Activated CD4-positive, alpha-beta T cell treated with anti-CD3 and anti-CD28 coated beads for 36 hours (primary cell): Measurements from ENCODE around the gene RAB11B. TPM values are rescaled to one million over a fixed set of nuclear protein-coding genes. Genes with fewer than 3 reads are reported as not detected.
A peak's percentile ranks its signal among the peaks of the same experiment; 100 is the strongest.
"Not testable (repeated sequence)": the region's sequence is repeated elsewhere in the genome, so short reads cannot be mapped to it uniquely, and the experiment has no call there.

Source experiments
- ATAC-seq: fragments of 200-7000 bp; cut with Tn5 transposase; one replicate; pipeline ENCODE4 v1.10.0; 2021; ENCODE audit warnings: mild to moderate bottlenecking, moderate library complexity
- CTCF ChIA-PET: fragments of 350-600 bp; sonication (Branson Sonifier 250); formaldehyde crosslinking; loops from one replicate; lab custom pipeline; 2021; ENCODE audit warnings: antibody characterized with exemption; lab: Charles Lee
- POLR2A ChIA-PET: fragments of 350-600 bp; sonication (Branson Sonifier 250); formaldehyde crosslinking; loops from one replicate; lab custom pipeline; 2021; ENCODE audit warnings: antibody characterized with exemption, inconsistent platforms; lab: Charles Lee
- DNase-seq: peaks from one replicate; pipeline ENCODE4 v3.0.0-alpha.2; 2020
- H3K27ac Mint-ChIP-seq: one replicate; pipeline ENCODE4 v1.8.0; 2021; ENCODE audit warnings: mixed read lengths
- H3K27me3 Mint-ChIP-seq: one replicate; pipeline ENCODE4 v1.8.0; 2021; ENCODE audit warnings: mixed read lengths
- H3K36me3 Mint-ChIP-seq: one replicate; pipeline ENCODE4 v1.8.0; 2021; ENCODE audit warnings: low read depth, mixed read lengths
- H3K4me1 Mint-ChIP-seq: one replicate; pipeline ENCODE4 v1.8.0; 2021; ENCODE audit warnings: mixed read lengths
- H3K4me3 Mint-ChIP-seq: one replicate; pipeline ENCODE4 v1.8.0; 2021; ENCODE audit warnings: mild to moderate bottlenecking, moderate library complexity, mixed read lengths
- H3K9me3 Mint-ChIP-seq: one replicate; pipeline ENCODE4 v1.8.0; 2021; ENCODE audit warnings: low read depth, mixed read lengths
- intact Hi-C, 2 experiments: fragments of 100-400 bp; cut with DNase I in 1 of 2; cut with micrococcal nuclease in 1 of 2; formaldehyde crosslinking; loops; one replicate each; pipeline versions ENCODE4 v1.14.2 to v1.15.1; 2022 to 2024; cut with DNase I, micrococcal nuclease
- total RNA-seq, 2 experiments: library from RNA; stranded (reverse); gene quantifications; one replicate each; pipeline ENCODE4 v1.2.3, GENCODE V29; 2021

RAB11B gene
- total RNA-seq, 2 experiments from 2014 or later, result 74.3 to 93.4 TPM

GRCh38 chr19:8404391-8405151, 14.4 kb downstream of the RAB11B start:
- H3K27me3 Mint-ChIP-seq, result no peaks in the 10 kb centered on the region

GRCh38 chr19:8410718-8411117, 20.6 kb downstream of the RAB11B start:
- H3K9me3 Mint-ChIP-seq, H3K4me3 Mint-ChIP-seq, H3K4me1 Mint-ChIP-seq, H3K36me3 Mint-ChIP-seq, ATAC-seq, H3K27ac Mint-ChIP-seq, H3K27me3 Mint-ChIP-seq: not testable (repeated sequence)
- POLR2A ChIA-PET, result interaction anchor here (0.6 to 0.7 kb wide), 2 partner anchors 76 to 1926 kb away, joined by 5 to 8 read pairs; no protein-coding TSS in a partner anchor
- peak; percentile 20 for DNase-seq
- intact Hi-C loops, result loop anchor here in 1 of 2 experiments (5.0 kb wide), 3 partner anchors 37 to 167 kb away; partner anchors contain the start of genes MYO1F and ZNF414
- CTCF ChIA-PET, result interaction anchor here (0.7 to 1.7 kb wide), 2 partner anchors 168 to 169 kb away, joined by 3 to 7 read pairs; no protein-coding TSS in a partner anchor

More at GRCh38 chr19:8404391-8405151, 14.4 kb downstream of the RAB11B start:
- POLR2A ChIA-PET, result interaction anchor here (0.6 kb wide), 1 partner anchor 17 kb away, joined by 4 read pairs; no protein-coding TSS in a partner anchor
- DNase-seq (no peak), ATAC-seq (no peak)
- Mint-ChIP-seq H3K9me3 (no peaks in the 10 kb centered on the region), H3K36me3 (peaks cover 10% of the 10 kb centered on the region), H3K4me1 (no peaks in the 10 kb centered on the region), H3K4me3 (no peak overlapping the region), H3K27ac (no peak overlapping the region)
- intact Hi-C loops, result no loop called here
- CTCF ChIA-PET, result interaction anchor here (2.3 kb wide), 1 partner anchor 51 kb away, joined by 14 read pairs; no protein-coding TSS in a partner anchor

- H3K9me3 Mint-ChIP-seq, result no peaks in the 10 kb centered on the region
Observed at GRCh38 chr19:8412783-8413628, 22.8 kb downstream of the RAB11B start, which contains the start of gene MARCHF2. MARCHF2 (plus strand) TSS chr19:8413305; CDS start chr19:8421841, 8,536 bp downstream.

GRCh38 chr19:8413629-8413995, 23.5 kb downstream of the RAB11B start:
- Mint-ChIP-seq H3K4me3 (peak overlapping the region; percentile 50), H3K27ac (no peak overlapping the region), H3K36me3 (no peaks in the 10 kb centered on the region), H3K27me3 (no peaks in the 10 kb centered on the region), H3K9me3 (no peaks in the 10 kb centered on the region), H3K4me1 (peaks cover 5% of the 10 kb centered on the region)
- no peak for ATAC-seq
- intact Hi-C loops, result loop anchor here (1.0 to 5.0 kb wide), 15 partner anchors 23 to 544 kb away; partner anchors contain the start of genes RAB11B (in 2 of the 2), HNRNPM (in 1 of the 2), MBD3L1 (in 1 of the 2) and MYO1F (in 1 of the 2)
- no peak for DNase-seq
- POLR2A ChIA-PET, result interaction anchor here (0.6 to 1.2 kb wide), 4 partner anchors 12 to 100 kb away, joined by 3 to 6 read pairs (median 4); partner anchors contain the start of gene HNRNPM
- CTCF ChIA-PET, result interaction anchor here (0.9 to 2.8 kb wide), 14 partner anchors 8 to 469 kb away, joined by 3 to 18 read pairs (median 6); partner anchors contain the start of genes HNRNPM and RAB11B

More at GRCh38 chr19:8412783-8413628, 22.8 kb downstream of the RAB11B start, which contains the start of gene MARCHF2:
- Mint-ChIP-seq H3K36me3 (no peaks in the 10 kb centered on the region), H3K4me3 (peak within 1 kb of the TSS; percentile 50), H3K4me1 (peaks cover 5% of the 10 kb centered on the region), H3K27ac (no peak within 1 kb of the TSS), H3K27me3 (no peaks in the 10 kb centered on the region)
- intact Hi-C loops, result loop anchor here (1.0 to 5.0 kb wide), 15 partner anchors 23 to 544 kb away; partner anchors contain the start of genes RAB11B (in 2 of the 2), HNRNPM (in 1 of the 2), MBD3L1 (in 1 of the 2) and MYO1F (in 1 of the 2)
- ChIA-PET POLR2A (interaction anchor here (0.6 to 1.0 kb wide), 5 partner anchors 12 to 100 kb away, joined by 3 to 6 read pairs (median 3); partner anchors contain the start of genes HNRNPM and RAB11B), CTCF (interaction anchor here (0.5 to 2.8 kb wide), 13 partner anchors 9 to 469 kb away, joined by 3 to 18 read pairs (median 5); partner anchors contain the start of gene RAB11B)
- DNase-seq (peak; percentile 97), ATAC-seq (peak; percentile 100)

GRCh38 chr19:8416796-8417195, 26.6 kb downstream of the RAB11B start:
- Mint-ChIP-seq H3K4me1 (peaks cover 5% of the 10 kb centered on the region), H3K27ac (no peak overlapping the region), H3K36me3 (peaks cover under 1% of the 10 kb centered on the region), H3K27me3 (no peaks in the 10 kb centered on the region), H3K9me3 (no peaks in the 10 kb centered on the region), H3K4me3 (no peak overlapping the region)
- intact Hi-C loops, result no loop called here
- DNase-seq (no peak), ATAC-seq (no peak)
- CTCF ChIA-PET, result no interaction called here
- POLR2A ChIA-PET, result no interaction called here

GRCh38 chr19:8421484-8422461, 31.6 kb downstream of the RAB11B start:
- ChIA-PET CTCF (interaction anchor here (0.7 to 1.4 kb wide), 2 partner anchors 9 to 216 kb away, joined by 3 to 4 read pairs; partner anchors contain the start of gene MARCHF2), POLR2A (no interaction called here)
- Mint-ChIP-seq H3K27me3 (no peaks in the 10 kb centered on the region), H3K27ac (no peak overlapping the region), H3K4me1 (no peaks in the 10 kb centered on the region), H3K36me3 (peaks cover 3% of the 10 kb centered on the region), H3K9me3 (no peaks in the 10 kb centered on the region), H3K4me3 (no peak overlapping the region)
- DNase-seq (no peak), ATAC-seq (no peak)
- intact Hi-C loops, result no loop called here

- H3K4me3 Mint-ChIP-seq, result no peak overlapping the region
- H3K27me3 Mint-ChIP-seq, result no peaks in the 10 kb centered on the region
- H3K27ac Mint-ChIP-seq, result no peak overlapping the region
- ChIA-PET POLR2A (no interaction called here), CTCF (interaction anchor here (0.5 to 1.3 kb wide), 5 partner anchors 9 to 1397 kb away, joined by 3 to 4 read pairs (median 3); partner anchors contain the start of gene MARCHF2)
- H3K9me3 Mint-ChIP-seq, result no peaks in the 10 kb centered on the region
- intact Hi-C loops, result no loop called here
- no peaks in the 10 kb centered on the region for H3K4me1 Mint-ChIP-seq
- no peak for ATAC-seq
- peaks cover 3% of the 10 kb centered on the region for H3K36me3 Mint-ChIP-seq
- DNase-seq, result no peak
Observed at GRCh38 chr19:8423817-8424223, 33.7 kb downstream of the RAB11B start.

GRCh38 chr19:8425331-8425730, 35.2 kb downstream of the RAB11B start:
- intact Hi-C loops, DNase-seq, H3K36me3 Mint-ChIP-seq, H3K4me3 Mint-ChIP-seq, H3K9me3 Mint-ChIP-seq, H3K4me1 Mint-ChIP-seq, H3K27ac Mint-ChIP-seq, H3K27me3 Mint-ChIP-seq, ATAC-seq, CTCF ChIA-PET: not testable (repeated sequence)
- POLR2A ChIA-PET, result interaction anchor here (0.6 kb wide), 2 partner anchors 12 to 24 kb away, joined by 4 to 6 read pairs; partner anchors contain the start of gene MARCHF2

GRCh38 chr19:8426283-8426682, 36.1 kb downstream of the RAB11B start:
- Mint-ChIP-seq H3K27me3 (no peaks in the 10 kb centered on the region), H3K4me3 (no peak overlapping the region), H3K4me1 (no peaks in the 10 kb centered on the region), H3K9me3 (no peaks in the 10 kb centered on the region), H3K27ac (no peak overlapping the region), H3K36me3 (peaks cover 3% of the 10 kb centered on the region)
- CTCF ChIA-PET, result no interaction called here
- ATAC-seq (no peak), DNase-seq (no peak)
- POLR2A ChIA-PET, result no interaction called here
- intact Hi-C loops, result no loop called here

GRCh38 chr19:8429044-8429443, 38.9 kb downstream of the RAB11B start:
- CTCF ChIA-PET, result no interaction called here
- Mint-ChIP-seq H3K36me3 (no peaks in the 10 kb centered on the region), H3K4me1 (no peaks in the 10 kb centered on the region), H3K27ac (no peak overlapping the region), H3K4me3 (no peak overlapping the region), H3K9me3 (no peaks in the 10 kb centered on the region), H3K27me3 (no peaks in the 10 kb centered on the region)
- ATAC-seq, result no peak
- DNase-seq, result no peak
- intact Hi-C loops, result no loop called here
- POLR2A ChIA-PET, result no interaction called here
